Ovary (tissue), 3 donors: ENCODE measurements around the gene PASD1.

Source experiments
- EP300 ChIP-seq: sonication (generic); formaldehyde crosslinking; IDR thresholded peaks from one replicate; pipeline ENCODE4 v1.6.1; 2017; ENCODE audit warnings: antibody characterized with exemption
- POLR2A ChIP-seq: fragments of 450-650 bp; IDR thresholded peaks from one replicate; pipeline ENCODE4 v1.6.1; 2017; ENCODE audit warnings: antibody characterized with exemption, mild to moderate bottlenecking, moderate library complexity
- TF ChIP-seq, protein P1 (sequence below), 3 donors: fragments of 450-650 bp in 2 of 3; fragments of 200-600 bp in 1 of 3; IDR thresholded peaks; one replicate each; pipeline versions ENCODE4 v1.5.1 to v1.8.0; 2016 to 2022; ENCODE audit warnings: antibody characterized with exemption in 3 of 3, mild to moderate bottlenecking in 1 of 3
- donor health status: DM: no; HTN: no; CAD: no.

DNA sequence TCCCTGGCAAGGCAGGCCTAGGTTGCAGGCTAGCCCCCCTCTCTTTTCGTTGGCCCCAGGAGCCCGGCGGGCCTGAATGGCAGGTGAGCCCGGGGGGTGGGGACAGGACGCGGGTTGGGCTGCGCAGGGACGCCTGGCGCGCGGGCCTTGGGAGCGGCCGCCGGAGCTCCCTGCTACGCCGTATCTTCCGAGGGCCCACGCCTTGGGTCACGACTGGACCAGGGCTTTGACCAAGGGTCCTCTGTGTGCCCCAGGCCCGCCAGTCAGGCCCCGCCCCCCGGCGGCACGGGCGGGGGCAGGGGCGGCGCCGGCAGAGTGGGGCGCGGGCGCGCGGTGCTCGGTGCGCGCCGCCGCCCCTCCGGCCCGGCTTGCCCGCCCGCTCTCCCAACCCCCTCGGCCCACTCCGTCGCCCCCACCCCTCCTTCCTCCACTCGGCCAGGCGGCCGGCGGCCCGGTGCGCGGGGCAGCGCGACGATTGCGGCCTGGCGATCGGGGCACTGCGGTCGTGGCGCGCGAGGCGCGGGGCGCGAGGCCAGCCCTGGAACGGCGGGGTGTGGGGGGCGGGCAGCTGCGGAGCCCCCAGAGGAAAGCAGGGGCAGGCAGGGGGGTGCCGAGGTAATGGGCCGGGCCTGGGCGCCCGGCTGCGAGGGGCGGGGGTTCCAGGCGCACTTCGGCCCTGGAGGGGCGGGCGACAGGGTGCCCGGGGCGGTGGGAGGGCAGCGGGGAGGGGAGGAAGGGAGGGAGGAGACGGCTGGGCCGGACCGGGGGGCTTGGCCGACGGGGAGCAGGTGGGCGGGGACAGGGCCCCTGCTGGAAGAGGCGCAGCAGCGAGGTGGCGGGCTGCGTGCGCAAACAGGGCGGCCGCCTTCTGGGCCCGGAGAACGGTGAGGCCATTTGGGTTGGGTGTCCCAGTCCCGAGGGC is 131.4 kb downstream of the PASD1 start, which contains the start of gene PRRG3:
- TF ChIP-seq, protein P1, sequence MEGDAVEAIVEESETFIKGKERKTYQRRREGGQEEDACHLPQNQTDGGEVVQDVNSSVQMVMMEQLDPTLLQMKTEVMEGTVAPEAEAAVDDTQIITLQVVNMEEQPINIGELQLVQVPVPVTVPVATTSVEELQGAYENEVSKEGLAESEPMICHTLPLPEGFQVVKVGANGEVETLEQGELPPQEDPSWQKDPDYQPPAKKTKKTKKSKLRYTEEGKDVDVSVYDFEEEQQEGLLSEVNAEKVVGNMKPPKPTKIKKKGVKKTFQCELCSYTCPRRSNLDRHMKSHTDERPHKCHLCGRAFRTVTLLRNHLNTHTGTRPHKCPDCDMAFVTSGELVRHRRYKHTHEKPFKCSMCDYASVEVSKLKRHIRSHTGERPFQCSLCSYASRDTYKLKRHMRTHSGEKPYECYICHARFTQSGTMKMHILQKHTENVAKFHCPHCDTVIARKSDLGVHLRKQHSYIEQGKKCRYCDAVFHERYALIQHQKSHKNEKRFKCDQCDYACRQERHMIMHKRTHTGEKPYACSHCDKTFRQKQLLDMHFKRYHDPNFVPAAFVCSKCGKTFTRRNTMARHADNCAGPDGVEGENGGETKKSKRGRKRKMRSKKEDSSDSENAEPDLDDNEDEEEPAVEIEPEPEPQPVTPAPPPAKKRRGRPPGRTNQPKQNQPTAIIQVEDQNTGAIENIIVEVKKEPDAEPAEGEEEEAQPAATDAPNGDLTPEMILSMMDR (IDR thresholded peaks at IDR 0.05): no peak
- TF ChIP-seq EP300: no peak
- no peak for TF ChIP-seq POLR2A
